SKM-1 treated with dmso at 0.1 percent for 144 hours (cell line): ENCODE measurements around the gene RRP8.

Experiments
- DNase-seq: peaks from one replicate; lab custom pipeline; 2025; ENCODE audit not compliant: unreplicated experiment; lab: John Stamatoyannopoulos, UW

The RRP8 gene

DNA sequence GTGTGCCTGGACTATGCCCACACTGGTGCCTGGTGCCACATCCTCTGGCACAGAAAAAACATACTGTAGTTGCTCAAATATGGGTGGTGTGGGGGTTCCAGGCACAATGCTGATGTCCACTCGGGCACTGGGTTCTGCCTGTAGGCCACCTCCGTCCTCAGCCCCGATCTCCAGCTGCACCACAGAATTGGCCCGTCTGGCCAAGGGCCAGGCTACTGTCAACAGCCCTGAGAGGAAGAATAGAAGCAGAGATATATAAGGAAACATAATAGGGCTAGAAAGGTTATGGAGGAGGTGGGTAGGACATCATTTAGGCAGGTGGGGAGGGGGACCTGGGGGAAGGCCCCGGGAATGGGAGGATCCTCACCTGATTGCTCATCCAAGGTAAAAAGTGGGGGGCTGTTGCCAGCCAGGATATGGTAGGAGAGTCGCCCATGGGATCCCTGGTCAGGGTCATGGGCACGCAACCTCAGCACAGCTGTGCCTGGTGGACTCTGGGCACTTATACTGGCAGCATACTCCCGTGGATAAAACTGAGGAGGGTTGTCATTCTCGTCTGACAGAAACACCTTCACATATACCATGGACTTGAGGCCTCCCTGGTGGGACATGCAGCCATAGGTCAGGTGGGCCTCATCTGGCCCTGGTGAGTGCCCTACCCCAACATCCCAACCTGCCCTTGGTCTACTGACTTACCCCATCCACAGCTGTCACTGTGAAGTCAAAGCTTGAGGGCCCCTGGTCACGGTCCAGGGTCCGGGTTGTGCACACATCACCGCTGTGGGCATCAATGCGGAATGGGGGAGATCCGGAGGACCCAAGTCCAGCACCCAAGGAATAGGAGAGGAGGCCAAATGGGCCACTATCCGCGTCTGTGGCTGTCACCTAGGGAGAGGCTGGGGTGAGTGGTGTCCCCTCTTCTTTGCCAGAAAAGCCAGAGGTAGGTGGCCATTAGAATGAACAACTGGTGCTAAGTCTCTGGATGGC is 30.3 kb upstream of the RRP8 start:
- DNase-seq = no peak

GRCh38 chr11:6632116-6633073 is 29.0 kb upstream of the RRP8 start:
- no peak for DNase-seq

DNA sequence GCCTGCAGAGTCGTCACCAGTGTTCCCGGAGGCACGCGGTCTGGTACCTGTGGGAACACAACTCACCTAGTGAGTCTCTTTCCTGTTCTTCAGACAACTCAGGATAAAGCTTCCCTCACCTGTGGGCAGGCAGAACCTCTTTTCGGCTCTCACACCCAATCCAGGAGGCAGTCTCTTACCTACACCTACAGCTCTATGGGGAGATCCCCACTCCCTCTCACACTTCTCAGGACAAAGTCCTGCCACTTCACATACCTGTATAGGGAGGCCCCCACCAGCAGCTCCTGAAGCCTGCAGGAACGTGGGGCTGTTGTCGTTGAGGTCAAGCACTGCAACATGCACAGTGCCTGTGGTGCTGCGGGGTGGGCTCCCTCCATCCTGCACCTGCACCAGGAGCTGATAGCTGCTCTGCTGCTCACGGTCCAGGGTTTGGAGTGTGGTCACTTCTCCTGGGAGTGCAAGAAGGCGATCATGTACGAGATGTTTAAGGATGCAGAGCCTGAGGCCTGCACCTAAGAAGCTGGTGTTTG is 28.0 kb upstream of the RRP8 start:
- no peak for DNase-seq

DNA sequence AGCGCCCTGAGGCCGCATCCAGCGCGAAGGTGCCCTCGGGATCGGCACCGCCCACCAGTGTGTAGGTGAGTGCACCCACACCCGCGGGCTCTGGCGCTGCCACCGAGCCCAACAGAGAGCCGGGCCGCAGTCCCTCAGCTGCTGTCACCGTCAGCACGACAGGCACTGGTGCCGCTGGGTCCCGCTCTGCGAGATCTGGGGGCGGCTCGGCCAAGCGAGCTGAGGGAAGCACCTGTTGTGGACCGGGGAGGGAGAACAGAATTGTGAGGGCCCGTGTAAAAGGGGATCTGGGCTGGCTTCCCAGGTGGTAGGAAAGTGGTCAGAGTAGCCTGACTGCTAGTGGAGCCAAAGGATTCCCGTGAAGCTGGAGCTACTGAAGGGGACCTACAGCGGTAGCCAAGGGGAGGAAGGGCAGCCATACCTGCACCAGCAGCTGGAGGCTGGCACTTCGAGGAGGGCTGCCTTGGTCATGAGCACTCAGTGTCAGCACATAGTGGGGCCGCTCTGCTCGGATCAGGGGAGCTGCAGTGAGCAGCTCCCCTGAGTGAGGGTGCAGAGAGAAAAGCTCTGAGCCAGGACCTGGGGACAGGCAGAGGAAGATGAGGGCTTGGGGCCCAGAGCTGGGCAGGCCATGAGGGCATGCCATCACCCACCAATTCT is 27.3 kb upstream of the RRP8 start:
- DNase-seq = no peak

DNA sequence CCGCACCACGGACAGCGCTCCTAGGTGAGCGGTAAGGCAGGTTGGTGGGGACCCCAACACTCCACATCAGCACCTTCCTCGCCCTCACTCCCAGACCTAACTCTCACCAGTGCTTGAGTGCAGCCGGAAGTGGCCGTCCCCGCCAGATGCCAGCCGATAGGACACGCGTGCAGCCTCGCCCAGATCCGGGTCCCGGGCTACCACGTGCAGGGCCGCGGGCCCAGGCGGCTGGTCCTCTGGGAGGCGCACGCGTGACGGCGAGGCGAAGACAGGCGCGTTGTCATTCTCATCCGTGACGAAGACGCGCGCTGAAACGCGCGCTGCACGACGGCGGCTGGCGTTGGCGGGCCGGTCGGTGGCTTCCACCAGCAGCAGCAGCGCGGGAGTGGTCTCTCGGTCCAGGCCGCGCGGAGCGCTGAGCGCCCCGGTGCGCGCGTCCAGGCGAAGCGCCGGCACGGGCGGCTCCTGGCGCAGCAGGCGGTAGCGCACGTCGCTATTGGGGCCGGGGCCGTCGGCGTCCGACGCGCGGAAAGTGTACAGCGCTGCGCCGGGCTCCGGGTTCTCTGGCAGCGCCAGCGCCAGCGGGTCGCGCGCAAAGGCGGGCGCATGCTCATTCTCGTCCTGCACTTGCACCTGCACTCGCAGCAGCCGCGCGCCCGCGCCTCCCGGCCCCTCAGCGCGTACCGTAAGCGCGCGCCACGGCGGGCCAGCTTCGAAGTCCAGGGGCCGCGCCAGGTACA is 26.6 kb upstream of the RRP8 start:
- no peak for DNase-seq

- DNase-seq = no peak
These were observed 26.1 kb upstream of the RRP8 start for GRCh38 chr11:6629573-6629891.

DNA sequence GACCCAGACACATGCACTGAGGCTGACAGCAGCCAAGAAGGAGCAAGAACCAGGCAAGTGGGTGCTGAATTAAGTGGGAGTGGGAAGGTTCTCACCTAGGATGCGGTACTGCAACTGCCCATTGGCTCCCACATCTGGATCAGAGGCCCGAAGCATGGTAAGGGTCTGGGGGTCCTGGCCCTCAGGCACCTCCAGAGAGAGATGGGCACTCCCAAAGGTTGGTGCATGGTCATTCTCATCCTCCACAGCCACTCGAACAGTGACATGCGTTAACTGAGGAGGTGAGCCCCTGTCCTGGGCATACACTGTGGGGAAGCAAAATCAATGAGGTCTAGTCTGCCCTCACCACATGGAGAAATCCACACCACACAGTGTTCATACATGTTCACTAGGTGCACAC is 25.1 kb upstream of the RRP8 start:
- no peak for DNase-seq

- no peak for DNase-seq
These were observed 24.4 kb upstream of the RRP8 start for GRCh38 chr11:6627762-6628241.

- no peak for DNase-seq
These were observed 23.8 kb upstream of the RRP8 start for GRCh38 chr11:6626971-6627761.

GRCh38 chr11:6625832-6626420 is 22.5 kb upstream of the RRP8 start:
- no peak for DNase-seq

- no peak for DNase-seq
These were observed 21.9 kb upstream of the RRP8 start for GRCh38 chr11:6625156-6625831.

- DNase-seq = no peak
These were observed 20.3 kb upstream of the RRP8 start for GRCh38 chr11:6623391-6624363.

- DNase-seq = no peak
These were observed 19.1 kb upstream of the RRP8 start for GRCh38 chr11:6622261-6623171.

DNA sequence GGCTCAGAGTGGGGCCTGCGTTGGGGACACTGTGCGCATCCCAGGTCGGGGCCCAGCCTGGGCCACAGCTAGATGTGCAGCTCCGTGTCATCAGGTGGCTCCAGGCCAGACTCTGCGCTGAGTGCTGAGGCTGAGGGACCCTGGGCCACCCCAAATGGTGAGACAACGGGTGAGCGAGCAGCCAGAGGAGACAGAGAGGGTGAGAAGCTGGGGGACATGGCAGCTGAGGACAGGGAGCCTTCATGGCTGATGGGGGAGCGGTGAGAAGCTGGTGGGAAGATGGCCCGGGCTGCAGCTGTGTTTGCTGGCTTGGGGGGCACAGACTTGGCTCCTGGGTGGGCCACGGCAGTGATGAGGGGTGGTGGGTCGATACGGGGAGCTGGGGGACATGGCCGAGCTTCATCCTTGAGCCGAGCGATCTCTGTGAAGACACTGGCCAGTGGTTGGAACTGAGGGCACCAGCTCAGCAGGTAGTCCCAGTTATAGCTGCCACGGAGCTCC is 18.3 kb upstream of the RRP8 start:
- DNase-seq = no peak

DNA sequence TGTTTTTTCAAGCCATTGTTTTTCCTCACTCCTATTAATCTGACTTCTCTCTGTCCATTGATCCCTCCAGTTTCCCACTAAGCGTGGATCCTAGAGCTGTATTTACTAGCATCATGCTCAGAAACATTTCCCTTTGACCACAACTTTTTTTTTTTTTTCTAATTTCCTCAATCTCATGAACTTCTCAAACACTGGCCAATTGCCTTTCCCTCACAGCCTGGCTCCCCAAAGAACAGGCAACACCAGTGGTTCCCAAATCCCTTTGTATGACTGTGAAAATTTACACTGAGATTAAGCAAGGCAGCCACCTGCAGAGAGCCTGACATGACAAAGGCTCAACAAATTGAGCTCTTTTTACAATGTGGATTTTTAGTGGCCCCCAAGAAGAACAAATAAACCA is 17.2 kb upstream of the RRP8 start:
- no peak for DNase-seq
